ENCODE data around the gene PHAF1. TPM values are rescaled to one million over a fixed set of nuclear protein-coding genes. Genes with fewer than 3 reads are reported as not detected.

PHAF1 gene
- total and polyA plus RNA-seq, 9 of the 15 experiments (the other 6 are each of a cell fraction or from before 2014, with no cell fraction given) = 5.1 to 25.4 (median 13.8) TPM

DNA sequence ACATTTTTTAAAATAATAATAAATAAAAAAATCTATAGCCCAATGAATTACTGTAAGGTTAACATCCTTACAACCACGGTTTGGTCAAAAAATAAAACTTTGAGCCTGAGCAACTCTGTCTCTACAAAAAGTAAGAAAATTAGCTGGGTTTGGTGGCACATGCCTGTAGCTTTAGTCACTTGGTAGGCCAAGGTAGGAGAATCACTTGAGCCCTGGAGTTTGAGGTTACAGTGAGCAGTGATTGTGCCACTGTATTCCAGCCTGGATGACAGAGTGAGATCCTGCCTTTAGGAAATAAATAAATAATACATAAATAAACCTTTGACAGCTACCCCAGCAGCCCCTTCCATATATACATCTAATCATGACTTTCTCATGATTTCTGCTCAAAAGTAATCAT is 26.9 kb upstream of the PHAF1 start:
- no peak overlapping the region for H3K9ac ChIP-seq (ENCODE audit: insufficient read depth in 1 of 2, low read depth in 2 of 2, low read length in 2 of 2)
- WGBS (ENCODE audit: insufficient coverage, low coverage, missing lambda C conversion rate) = 100% methylated on average over 1 of the region's 1 CpG
- BruUV-seq (replicated peaks) = no TSS peak
- H3K27me3 ChIP-seq (ENCODE audit: control insufficient read depth in 2 of 2, insufficient read depth in 2 of 2, low read length in 2 of 2) = no peaks in the 10 kb centered on the region
- H2AFZ ChIP-seq (ENCODE audit: low read depth, low read length) = no peak overlapping the region
- no peaks in the 10 kb centered on the region for H4K20me1 ChIP-seq (replicated peaks; ENCODE audit: control insufficient read depth, insufficient read depth, low read length)
- H3K27ac ChIP-seq (ENCODE audit: extremely low read depth, low read depth, low read length) = no peak overlapping the region
- FAIRE-seq = no peak
- intact Hi-C loops (cut with micrococcal nuclease) = no loop called here
- no peaks in the 10 kb centered on the region for H3K9me1 ChIP-seq (ENCODE audit: control insufficient read depth, insufficient read depth, low read length)
- H3K79me2 ChIP-seq (ENCODE audit: control insufficient read depth, insufficient read depth, low read length) = no peaks in the 10 kb centered on the region
- TF ChIP-seq PYGO2 (tag; IDR thresholded peaks at IDR 0.05) (no peak), MYC (IDR thresholded peaks at IDR 0.05; ENCODE audit: low read depth, low read length) (no peak), MYC (CRISPR knock-in tag; IDR thresholded peaks at IDR 0.05; ENCODE audit: borderline replicate concordance, low read depth) (no peak), XRCC4 (IDR thresholded peaks at IDR 0.05; ENCODE audit: extremely low read depth, insufficient read depth, insufficient read length) (no peak), TAF7 (tag; IDR thresholded peaks at IDR 0.05) (no peak), ZKSCAN3 (CRISPR knock-in tag; IDR thresholded peaks at IDR 0.05) (no peak), SMAD3 (CRISPR knock-in tag; conservative IDR thresholded peaks at IDR 0.05) (no peak), ZNF444 (CRISPR knock-in tag; IDR thresholded peaks at IDR 0.05) (no peak), CCAR2 (IDR thresholded peaks at IDR 0.05; ENCODE audit: low read depth, low read length) (no peak), RBM25 (IDR thresholded peaks at IDR 0.05; ENCODE audit: low read depth, low read length, severe bottlenecking) (no peak), ZBTB17 (CRISPR knock-in tag; IDR thresholded peaks at IDR 0.05) (no peak), TEAD2 (tag; IDR thresholded peaks at IDR 0.05) (no peak), E2F4 (CRISPR knock-in tag; IDR thresholded peaks at IDR 0.05; ENCODE audit: low read depth) (no peak), ADNP (tag; IDR thresholded peaks at IDR 0.05) (no peak), ETV1 (tag; conservative IDR thresholded peaks at IDR 0.05; ENCODE audit: low read depth) (no peak), PHF20 (IDR thresholded peaks at IDR 0.05; ENCODE audit: partially characterized antibody) (no peak)
- TF ChIP-seq, protein P1, sequence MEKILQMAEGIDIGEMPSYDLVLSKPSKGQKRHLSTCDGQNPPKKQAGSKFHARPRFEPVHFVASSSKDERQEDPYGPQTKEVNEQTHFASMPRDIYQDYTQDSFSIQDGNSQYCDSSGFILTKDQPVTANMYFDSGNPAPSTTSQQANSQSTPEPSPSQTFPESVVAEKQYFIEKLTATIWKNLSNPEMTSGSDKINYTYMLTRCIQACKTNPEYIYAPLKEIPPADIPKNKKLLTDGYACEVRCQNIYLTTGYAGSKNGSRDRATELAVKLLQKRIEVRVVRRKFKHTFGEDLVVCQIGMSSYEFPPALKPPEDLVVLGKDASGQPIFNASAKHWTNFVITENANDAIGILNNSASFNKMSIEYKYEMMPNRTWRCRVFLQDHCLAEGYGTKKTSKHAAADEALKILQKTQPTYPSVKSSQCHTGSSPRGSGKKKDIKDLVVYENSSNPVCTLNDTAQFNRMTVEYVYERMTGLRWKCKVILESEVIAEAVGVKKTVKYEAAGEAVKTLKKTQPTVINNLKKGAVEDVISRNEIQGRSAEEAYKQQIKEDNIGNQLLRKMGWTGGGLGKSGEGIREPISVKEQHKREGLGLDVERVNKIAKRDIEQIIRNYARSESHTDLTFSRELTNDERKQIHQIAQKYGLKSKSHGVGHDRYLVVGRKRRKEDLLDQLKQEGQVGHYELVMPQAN (IDR thresholded peaks at IDR 0.05; ENCODE audit: borderline replicate concordance) = no peak
- H3K4me3 ChIP-seq = no peak overlapping the region
- in situ Hi-C loops (cut with MboI) = no loop called here
- peaks cover 19% of the 10 kb centered on the region; the same call in 2 of the 3 replicates for H3K36me3 ChIP-seq (ENCODE audit: control insufficient read depth, insufficient read depth, low read length)
- ATAC-seq = no peak
- POLR2A ChIA-PET = interaction anchor here (1.0 to 1.1 kb wide), 2 partner anchors 10 to 57 kb away, joined by 3 read pairs; no protein-coding TSS in a partner anchor
- CTCF ChIA-PET (ENCODE audit: low intra/inter-chr PET ratio) = no interaction called here
- no peaks in the 10 kb centered on the region for H3K9me3 ChIP-seq (replicated peaks; ENCODE audit: control insufficient read depth, insufficient read depth, low read depth, low read length)
- no peak for DNase-seq (ENCODE audit: extremely low read depth in 1 of 4, low spot score in 3 of 4)
- no peaks in the 10 kb centered on the region for H3K4me1 ChIP-seq (replicated peaks in 1 of 2; ENCODE audit: control insufficient read depth in 2 of 2, insufficient read depth in 2 of 2, low read length in 2 of 2)
- H3K4me2 ChIP-seq (ENCODE audit: insufficient read depth, low read length) = no peak overlapping the region

Measured in K562 (cell line).